ENCODE measurements around the gene COL18A1.

Gene COL18A1

DNA sequence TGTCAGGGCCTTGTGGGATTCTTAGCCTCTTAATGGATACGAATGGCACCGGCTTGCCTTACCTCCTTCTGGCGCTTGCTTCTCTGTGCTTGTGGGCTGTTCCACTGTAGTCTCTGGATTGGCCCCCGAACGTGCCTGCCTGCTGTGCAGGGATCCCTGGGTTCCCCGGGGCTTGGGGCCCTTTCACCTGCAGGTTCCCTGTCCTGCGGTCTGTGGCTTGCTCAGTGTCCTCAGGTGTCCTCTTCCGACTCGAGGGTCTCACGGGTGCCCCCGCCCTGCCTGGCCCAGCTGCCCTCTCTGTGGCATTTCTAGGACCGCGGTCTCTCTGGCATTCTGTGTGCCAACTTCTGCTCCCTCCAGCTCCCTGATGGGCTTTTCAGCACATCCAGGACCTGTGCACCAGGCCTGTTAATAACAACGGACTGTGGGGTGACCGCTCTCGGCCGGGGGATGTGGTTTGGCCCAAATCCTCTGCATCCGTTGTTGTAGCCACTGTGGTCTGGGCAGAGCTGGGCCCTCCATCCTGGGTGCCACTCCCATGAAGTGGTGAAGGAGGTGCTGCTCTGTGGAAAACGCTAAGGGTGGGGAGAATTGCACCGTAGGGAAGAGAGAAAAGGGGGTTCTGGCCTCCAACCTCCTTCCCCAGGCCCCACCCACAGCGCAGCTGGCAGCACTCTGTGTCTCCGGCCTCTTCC is 12.4 kb downstream of the COL18A1 start:
- no peak for DNase-seq (ENCODE audit: low spot score)
- TF ChIP-seq, protein P1, sequence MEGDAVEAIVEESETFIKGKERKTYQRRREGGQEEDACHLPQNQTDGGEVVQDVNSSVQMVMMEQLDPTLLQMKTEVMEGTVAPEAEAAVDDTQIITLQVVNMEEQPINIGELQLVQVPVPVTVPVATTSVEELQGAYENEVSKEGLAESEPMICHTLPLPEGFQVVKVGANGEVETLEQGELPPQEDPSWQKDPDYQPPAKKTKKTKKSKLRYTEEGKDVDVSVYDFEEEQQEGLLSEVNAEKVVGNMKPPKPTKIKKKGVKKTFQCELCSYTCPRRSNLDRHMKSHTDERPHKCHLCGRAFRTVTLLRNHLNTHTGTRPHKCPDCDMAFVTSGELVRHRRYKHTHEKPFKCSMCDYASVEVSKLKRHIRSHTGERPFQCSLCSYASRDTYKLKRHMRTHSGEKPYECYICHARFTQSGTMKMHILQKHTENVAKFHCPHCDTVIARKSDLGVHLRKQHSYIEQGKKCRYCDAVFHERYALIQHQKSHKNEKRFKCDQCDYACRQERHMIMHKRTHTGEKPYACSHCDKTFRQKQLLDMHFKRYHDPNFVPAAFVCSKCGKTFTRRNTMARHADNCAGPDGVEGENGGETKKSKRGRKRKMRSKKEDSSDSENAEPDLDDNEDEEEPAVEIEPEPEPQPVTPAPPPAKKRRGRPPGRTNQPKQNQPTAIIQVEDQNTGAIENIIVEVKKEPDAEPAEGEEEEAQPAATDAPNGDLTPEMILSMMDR (IDR thresholded peaks at IDR 0.05; ENCODE audit: extremely low read depth, insufficient read depth, missing control alignments): no peak
- in situ Hi-C loops (cut with MboI; ENCODE audit: low pct_unique_long_range_greater_than_20kb, low sequenced_read_pairs, unreplicated experiment): no loop called here

DNA sequence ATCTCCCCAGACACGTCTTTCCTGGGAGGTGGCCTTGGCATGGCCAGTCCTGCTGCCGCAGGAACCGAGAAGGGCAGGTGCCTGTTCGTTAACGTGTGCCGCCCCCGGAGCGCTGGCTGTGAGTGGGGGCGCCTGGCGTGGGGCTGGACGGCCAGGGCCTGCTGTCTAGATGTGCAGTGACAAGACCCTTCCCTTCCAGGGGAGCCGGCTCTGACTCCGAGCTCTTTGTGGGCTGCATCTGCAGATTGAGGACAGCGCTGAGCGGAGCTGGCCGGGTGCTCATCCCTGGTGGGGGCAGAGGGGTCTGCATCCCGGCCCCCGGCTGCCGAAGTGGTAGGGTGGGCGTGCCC is 13.0 kb downstream of the COL18A1 start:
- in situ Hi-C loops (cut with MboI; ENCODE audit: low pct_unique_long_range_greater_than_20kb, low sequenced_read_pairs, unreplicated experiment): no loop called here
- TF ChIP-seq, protein P1 (IDR thresholded peaks at IDR 0.05; ENCODE audit: extremely low read depth, insufficient read depth, missing control alignments): no peak
- no peak for DNase-seq (ENCODE audit: low spot score)

DNA sequence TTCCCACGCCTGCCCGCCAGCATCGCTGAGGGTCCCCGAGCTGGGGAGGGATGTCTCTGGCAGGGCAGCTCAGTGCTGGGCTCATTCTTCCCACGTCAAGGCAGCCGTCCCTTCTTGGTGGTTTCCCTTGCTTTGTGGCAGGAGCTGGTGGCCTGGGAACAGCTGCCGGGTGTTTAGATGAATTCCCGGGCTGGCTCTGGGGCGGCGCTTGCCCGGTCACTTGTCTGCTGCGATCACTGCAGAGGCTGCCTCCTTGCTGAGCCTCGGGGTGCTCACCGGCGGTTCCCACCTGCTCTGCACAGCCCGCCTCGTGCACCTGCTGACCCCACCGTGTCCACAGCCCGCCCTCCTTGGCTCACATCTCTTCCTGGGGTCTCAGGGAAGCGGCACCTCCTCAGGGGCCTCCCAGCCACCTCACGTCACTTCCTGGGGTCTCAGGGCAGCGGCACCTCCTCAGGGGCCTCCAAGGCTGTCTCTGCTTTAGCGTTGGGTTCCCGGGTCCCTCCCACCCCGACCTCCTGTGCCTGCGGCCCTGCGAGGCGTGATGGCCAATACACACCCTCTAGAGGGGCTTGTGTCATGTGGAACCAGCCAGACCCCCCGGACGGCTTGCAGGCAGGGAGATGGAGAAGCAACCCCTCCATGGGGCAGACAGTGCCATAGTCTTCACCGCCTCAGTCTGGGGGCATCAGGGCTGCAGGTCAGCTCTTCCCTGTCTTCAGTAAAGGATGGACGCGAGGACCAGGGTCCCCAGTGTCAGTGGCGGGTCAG is 13.5 kb downstream of the COL18A1 start:
- in situ Hi-C loops (cut with MboI; ENCODE audit: low pct_unique_long_range_greater_than_20kb, low sequenced_read_pairs, unreplicated experiment): no loop called here
- TF ChIP-seq, protein P1 (IDR thresholded peaks at IDR 0.05; ENCODE audit: extremely low read depth, insufficient read depth, missing control alignments): no peak
- no peak for DNase-seq (ENCODE audit: low spot score)

DNA sequence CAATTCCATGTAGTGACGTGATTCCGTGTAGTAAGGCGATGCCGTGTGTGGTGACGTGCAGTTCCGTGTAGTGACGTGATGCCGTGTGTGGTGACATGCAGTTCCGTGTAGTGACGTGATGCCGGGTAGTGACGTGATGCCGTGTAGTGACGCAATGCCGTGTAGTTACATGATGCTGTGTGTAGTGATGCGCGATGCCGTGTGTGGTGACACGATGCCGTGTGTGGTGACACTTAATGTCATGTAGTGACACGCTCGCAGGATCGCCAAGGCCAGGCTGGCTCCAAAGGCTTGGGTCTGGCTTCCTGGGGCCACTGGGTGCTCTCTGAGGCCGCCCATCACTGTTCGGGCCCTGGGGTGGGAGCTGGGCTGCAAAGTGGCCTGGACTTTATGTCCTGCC is 14.2 kb downstream of the COL18A1 start:
- in situ Hi-C loops (cut with MboI; ENCODE audit: low pct_unique_long_range_greater_than_20kb, low sequenced_read_pairs, unreplicated experiment): no loop called here

DNA sequence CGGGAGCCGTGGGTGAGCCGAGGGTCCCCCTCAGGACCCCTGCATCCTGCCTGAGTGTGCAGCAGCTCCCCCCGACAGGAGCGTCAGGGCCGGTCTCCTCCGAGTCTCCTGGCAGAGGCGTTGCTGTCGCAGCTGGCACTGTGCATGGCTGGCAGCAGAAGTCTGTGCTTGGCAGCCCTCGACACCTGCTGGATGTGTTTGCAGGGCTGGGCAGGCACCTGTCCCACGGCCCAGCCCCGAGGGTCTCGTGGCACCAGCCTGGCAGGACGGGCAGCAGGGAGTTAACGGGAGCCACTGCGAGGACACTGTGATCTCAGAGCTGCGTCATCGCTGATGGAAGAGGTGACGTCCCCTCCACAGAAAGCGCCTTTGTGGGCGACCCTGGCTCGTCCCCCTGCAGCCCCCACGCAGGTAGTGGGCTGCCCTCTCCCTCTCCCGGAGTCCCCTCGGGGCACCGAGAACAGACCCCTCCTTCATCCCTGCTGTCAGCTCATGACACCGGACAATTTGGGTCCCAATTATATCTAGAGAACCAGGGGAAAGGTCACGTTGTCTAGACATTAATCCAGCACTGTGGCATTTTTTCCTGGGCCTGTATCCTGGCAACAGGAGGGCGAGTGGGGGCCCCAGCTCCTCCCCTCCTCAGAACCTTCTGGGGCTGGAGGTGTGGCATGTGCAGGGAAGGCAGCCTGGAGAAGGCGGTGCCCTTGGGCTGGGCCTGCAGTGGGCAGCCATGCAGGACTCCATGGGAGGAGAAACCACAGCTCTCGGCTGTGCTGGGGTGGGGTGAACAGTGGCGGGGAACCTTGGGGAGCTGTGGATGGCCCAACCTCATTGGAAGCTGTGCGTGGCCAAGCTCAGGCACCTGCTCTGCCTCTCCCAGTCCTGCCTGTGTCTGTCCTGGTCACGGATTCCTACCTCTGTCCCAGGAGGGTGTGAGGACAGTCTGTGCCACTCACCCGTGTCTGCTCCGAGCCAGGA is 15.4 kb downstream of the COL18A1 start:
- no peak for DNase-seq (ENCODE audit: low spot score)
- TF ChIP-seq, protein P1 (IDR thresholded peaks at IDR 0.05; ENCODE audit: extremely low read depth, insufficient read depth, missing control alignments): no peak
- in situ Hi-C loops (cut with MboI; ENCODE audit: low pct_unique_long_range_greater_than_20kb, low sequenced_read_pairs, unreplicated experiment): no loop called here

More for the DNA sequence above, 14.2 kb downstream of the COL18A1 start:
- TF ChIP-seq, protein P1 (IDR thresholded peaks at IDR 0.05; ENCODE audit: extremely low read depth, insufficient read depth, missing control alignments): no peak
- DNase-seq (ENCODE audit: low spot score): no peak
